22Rv1 (cell line): ENCODE results near the gene MEST.

Experiments
- CTCF ChIP-seq: fragments of 450-650 bp; IDR thresholded peaks from 2 replicates; pipeline ENCODE4 v1.5.1; 2017; ENCODE audit warnings: mild to moderate bottlenecking
- ZFX ChIP-seq: fragments of 450-650 bp; IDR thresholded peaks from 2 replicates; pipeline ENCODE4 v1.6.1; 2017; ENCODE audit warnings: antibody characterized with exemption, borderline replicate concordance

GRCh38 chr7:130473289-130473688, 18.6 kb upstream of the MEST start:
- TF ChIP-seq CTCF (no peak), ZFX (no peak)
